CD4-positive, alpha-beta T cell treated with Interleukin-17A for 4 hours (primary cell): ENCODE data around the gene GPR21.

Experiments used
- DNase-seq: peaks from one replicate; pipeline ENCODE4 v3.0.0-alpha.2; 2020; ENCODE audit warnings: mixed read lengths

GPR21 gene

GRCh38 chr9:123034881-123035510, 1.5 kb downstream of the GPR21 start:
- no peak for DNase-seq

GRCh38 chr9:123035791-123036190, 2.3 kb downstream of the GPR21 start:
- no peak for DNase-seq

GRCh38 chr9:123036893-123037545, 3.6 kb downstream of the GPR21 start:
- DNase-seq = no peak

GRCh38 chr9:123039617-123040219, 6.3 kb downstream of the GPR21 start:
- no peak for DNase-seq

GRCh38 chr9:123040801-123041200, 7.3 kb downstream of the GPR21 start:
- DNase-seq = no peak

- no peak for DNase-seq
Measured at GRCh38 chr9:123041489-123041888, 8.0 kb downstream of the GPR21 start.

- no peak for DNase-seq
Measured at GRCh38 chr9:123043081-123043939, 9.8 kb downstream of the GPR21 start.

GRCh38 chr9:123044586-123044985, 11.1 kb downstream of the GPR21 start:
- no peak for DNase-seq

- DNase-seq = no peak
Measured at GRCh38 chr9:123046406-123047195, 13.1 kb downstream of the GPR21 start.

GRCh38 chr9:123048748-123049147, 15.3 kb downstream of the GPR21 start:
- DNase-seq = no peak

- no peak for DNase-seq
Measured at GRCh38 chr9:123049589-123050222, 16.2 kb downstream of the GPR21 start.

GRCh38 chr9:123053046-123053445, 19.6 kb downstream of the GPR21 start:
- DNase-seq = no peak

- DNase-seq = no peak
Measured at GRCh38 chr9:123053711-123054110, 20.2 kb downstream of the GPR21 start.

- DNase-seq = no peak
Measured at GRCh38 chr9:123058834-123059233, 25.4 kb downstream of the GPR21 start.

GRCh38 chr9:123059472-123060220, 26.2 kb downstream of the GPR21 start:
- no peak for DNase-seq

- no peak for DNase-seq
Measured at GRCh38 chr9:123061216-123061615, 27.7 kb downstream of the GPR21 start.

- no peak for DNase-seq
Measured at GRCh38 chr9:123062351-123063176, 29.1 kb downstream of the GPR21 start.

- DNase-seq = no peak
Measured at GRCh38 chr9:123063177-123063598, 29.7 kb downstream of the GPR21 start.

GRCh38 chr9:123063896-123064295, 30.4 kb downstream of the GPR21 start:
- DNase-seq = no peak

GRCh38 chr9:123064716-123065115, 31.2 kb downstream of the GPR21 start:
- DNase-seq = no peak
